ENCODE measurements around the gene GCKR.

DNA sequence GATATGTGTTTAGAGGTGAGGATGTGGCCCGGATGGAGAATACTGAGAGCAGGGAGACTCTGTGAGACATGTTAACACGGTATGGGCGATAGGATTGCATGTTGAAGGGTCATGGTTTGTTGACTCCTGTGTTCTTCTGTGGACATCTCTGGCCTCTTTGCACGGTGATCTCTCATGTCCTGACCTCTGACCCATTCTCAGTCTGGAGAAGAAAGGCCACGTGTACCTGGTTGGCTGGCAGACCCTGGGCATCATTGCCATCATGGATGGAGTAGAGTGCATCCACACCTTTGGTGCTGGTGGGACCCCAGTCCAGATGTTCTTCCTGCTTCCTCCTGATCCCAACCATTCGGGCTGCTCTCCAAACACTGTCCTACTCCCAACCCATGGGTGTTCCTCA, 9.9 kb downstream of the GCKR start:
- TF ChIP-seq, protein P1, sequence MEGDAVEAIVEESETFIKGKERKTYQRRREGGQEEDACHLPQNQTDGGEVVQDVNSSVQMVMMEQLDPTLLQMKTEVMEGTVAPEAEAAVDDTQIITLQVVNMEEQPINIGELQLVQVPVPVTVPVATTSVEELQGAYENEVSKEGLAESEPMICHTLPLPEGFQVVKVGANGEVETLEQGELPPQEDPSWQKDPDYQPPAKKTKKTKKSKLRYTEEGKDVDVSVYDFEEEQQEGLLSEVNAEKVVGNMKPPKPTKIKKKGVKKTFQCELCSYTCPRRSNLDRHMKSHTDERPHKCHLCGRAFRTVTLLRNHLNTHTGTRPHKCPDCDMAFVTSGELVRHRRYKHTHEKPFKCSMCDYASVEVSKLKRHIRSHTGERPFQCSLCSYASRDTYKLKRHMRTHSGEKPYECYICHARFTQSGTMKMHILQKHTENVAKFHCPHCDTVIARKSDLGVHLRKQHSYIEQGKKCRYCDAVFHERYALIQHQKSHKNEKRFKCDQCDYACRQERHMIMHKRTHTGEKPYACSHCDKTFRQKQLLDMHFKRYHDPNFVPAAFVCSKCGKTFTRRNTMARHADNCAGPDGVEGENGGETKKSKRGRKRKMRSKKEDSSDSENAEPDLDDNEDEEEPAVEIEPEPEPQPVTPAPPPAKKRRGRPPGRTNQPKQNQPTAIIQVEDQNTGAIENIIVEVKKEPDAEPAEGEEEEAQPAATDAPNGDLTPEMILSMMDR (IDR thresholded peaks at IDR 0.05), result no peak
- TF ChIP-seq POLR2A (IDR thresholded peaks at IDR 0.05), result no peak
